ENCODE measurements around the gene TIE1. TPM values are rescaled to one million over a fixed set of nuclear protein-coding genes. Genes with fewer than 3 reads are reported as not detected.
A peak's percentile ranks its signal among the peaks of the same experiment; 100 is the strongest.

TIE1 gene
- total RNA-seq, 1 donor from 2014 or later, result 6.5 TPM

- Histone ChIP-seq H3K36me3 (ENCODE audit: control insufficient read depth, insufficient read depth, low read length) (no peaks in the 10 kb centered on the region), H3K4me3 (ENCODE audit: low read depth, low read length) (peak overlapping the region; percentile 60), H3K27me3 (ENCODE audit: control insufficient read depth, insufficient read depth, low read length) (no peaks in the 10 kb centered on the region)
- DNase-seq (ENCODE audit: low read depth), result no peak
- TF ChIP-seq, protein P1, sequence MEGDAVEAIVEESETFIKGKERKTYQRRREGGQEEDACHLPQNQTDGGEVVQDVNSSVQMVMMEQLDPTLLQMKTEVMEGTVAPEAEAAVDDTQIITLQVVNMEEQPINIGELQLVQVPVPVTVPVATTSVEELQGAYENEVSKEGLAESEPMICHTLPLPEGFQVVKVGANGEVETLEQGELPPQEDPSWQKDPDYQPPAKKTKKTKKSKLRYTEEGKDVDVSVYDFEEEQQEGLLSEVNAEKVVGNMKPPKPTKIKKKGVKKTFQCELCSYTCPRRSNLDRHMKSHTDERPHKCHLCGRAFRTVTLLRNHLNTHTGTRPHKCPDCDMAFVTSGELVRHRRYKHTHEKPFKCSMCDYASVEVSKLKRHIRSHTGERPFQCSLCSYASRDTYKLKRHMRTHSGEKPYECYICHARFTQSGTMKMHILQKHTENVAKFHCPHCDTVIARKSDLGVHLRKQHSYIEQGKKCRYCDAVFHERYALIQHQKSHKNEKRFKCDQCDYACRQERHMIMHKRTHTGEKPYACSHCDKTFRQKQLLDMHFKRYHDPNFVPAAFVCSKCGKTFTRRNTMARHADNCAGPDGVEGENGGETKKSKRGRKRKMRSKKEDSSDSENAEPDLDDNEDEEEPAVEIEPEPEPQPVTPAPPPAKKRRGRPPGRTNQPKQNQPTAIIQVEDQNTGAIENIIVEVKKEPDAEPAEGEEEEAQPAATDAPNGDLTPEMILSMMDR (IDR thresholded peaks at IDR 0.05; ENCODE audit: insufficient read depth, low read length, poor library complexity, severe bottlenecking), result no peak
Measured at GRCh38 chr1:43359696-43360095, 58.9 kb downstream of the TIE1 start.

- Histone ChIP-seq H3K4me3 (ENCODE audit: low read depth, low read length) (peak overlapping the region; percentile 60), H3K36me3 (ENCODE audit: control insufficient read depth, insufficient read depth, low read length) (no peaks in the 10 kb centered on the region), H3K27me3 (ENCODE audit: control insufficient read depth, insufficient read depth, low read length) (no peaks in the 10 kb centered on the region)
- no peak for DNase-seq (ENCODE audit: low read depth)
- TF ChIP-seq, protein P1 (IDR thresholded peaks at IDR 0.05; ENCODE audit: insufficient read depth, low read length, poor library complexity, severe bottlenecking), result no peak
Measured at GRCh38 chr1:43360616-43361015, 59.8 kb downstream of the TIE1 start.

DNA sequence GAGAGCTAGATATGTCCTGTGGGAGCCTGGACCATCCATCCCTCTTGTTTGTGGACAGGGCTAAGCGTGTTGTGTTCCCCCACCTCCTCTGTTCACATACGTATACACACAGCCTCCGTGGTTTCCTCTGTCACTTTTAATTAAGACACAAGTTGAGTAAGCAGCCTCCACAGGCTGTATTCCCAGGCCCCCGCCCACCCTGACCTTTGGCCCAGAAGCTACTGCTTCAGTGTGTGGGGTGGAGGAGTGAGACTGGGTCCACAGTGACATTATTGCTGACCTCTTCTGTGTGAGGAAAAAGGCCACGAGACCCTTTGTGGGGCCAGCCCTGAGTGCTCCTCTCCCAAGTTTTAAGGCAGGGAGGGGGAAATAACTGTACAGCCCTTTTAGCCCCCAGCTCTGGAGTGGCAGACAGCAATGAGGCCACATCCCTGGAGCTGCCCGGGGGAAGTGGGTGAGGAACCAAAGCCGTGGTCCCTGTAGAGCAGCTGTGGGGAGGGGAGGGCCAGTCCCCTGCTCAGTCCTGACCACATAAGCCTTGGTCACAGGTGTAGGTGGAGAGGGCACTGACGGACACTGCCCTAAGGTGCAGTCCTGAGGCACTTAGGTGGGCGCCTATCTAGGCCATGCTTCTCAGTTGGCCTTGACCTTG is 62.6 kb downstream of the TIE1 start:
- H3K4me3 ChIP-seq (ENCODE audit: low read depth, low read length), result no peak overlapping the region
- no peaks in the 10 kb centered on the region for H3K36me3 ChIP-seq (ENCODE audit: control insufficient read depth, insufficient read depth, low read length)
- TF ChIP-seq, protein P1 (IDR thresholded peaks at IDR 0.05; ENCODE audit: insufficient read depth, low read length, poor library complexity, severe bottlenecking), result no peak
- H3K27me3 ChIP-seq (ENCODE audit: control insufficient read depth, insufficient read depth, low read length), result no peaks in the 10 kb centered on the region
- no peak for DNase-seq (ENCODE audit: low read depth)

DNA sequence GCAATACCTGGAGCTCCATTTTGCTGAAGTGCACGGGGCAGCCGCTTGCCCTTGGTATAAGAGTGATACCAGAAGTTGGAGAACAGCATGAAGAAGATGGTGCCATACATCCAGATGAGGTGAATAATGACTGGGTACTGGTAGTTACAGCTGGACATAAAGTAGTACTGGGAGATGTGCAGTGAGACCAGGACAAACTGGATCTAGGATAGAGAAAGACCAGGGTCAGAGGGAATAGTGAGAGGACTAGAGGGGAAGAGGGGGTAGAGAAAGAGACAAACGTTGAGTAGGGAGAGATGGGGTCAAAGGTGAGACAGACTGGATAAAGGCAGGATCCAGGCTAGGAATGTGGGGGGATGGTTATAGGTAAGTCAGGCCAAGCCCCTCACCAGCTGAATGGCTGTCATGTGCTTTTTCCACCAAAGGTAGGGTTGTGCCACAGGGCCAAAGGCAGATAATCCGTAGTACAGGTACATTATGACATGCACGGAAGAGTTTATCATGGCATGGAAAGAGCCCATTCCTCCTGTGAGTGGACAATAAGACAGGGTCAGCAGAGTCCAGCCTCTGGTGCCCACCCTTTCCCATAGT is 63.2 kb downstream of the TIE1 start:
- DNase-seq (ENCODE audit: low read depth), result no peak
- TF ChIP-seq, protein P1 (IDR thresholded peaks at IDR 0.05; ENCODE audit: insufficient read depth, low read length, poor library complexity, severe bottlenecking), result no peak
- no peak overlapping the region for H3K4me3 ChIP-seq (ENCODE audit: low read depth, low read length)
- H3K36me3 ChIP-seq (ENCODE audit: control insufficient read depth, insufficient read depth, low read length), result no peaks in the 10 kb centered on the region
- H3K27me3 ChIP-seq (ENCODE audit: control insufficient read depth, insufficient read depth, low read length), result no peaks in the 10 kb centered on the region

- no peak overlapping the region for H3K4me3 ChIP-seq (ENCODE audit: low read depth, low read length)
- H3K27me3 ChIP-seq (ENCODE audit: control insufficient read depth, insufficient read depth, low read length), result no peaks in the 10 kb centered on the region
- no peaks in the 10 kb centered on the region for H3K36me3 ChIP-seq (ENCODE audit: control insufficient read depth, insufficient read depth, low read length)
- no peak for DNase-seq (ENCODE audit: low read depth)
- TF ChIP-seq, protein P1 (IDR thresholded peaks at IDR 0.05; ENCODE audit: insufficient read depth, low read length, poor library complexity, severe bottlenecking), result no peak
Measured at GRCh38 chr1:43365678-43366077, 64.9 kb downstream of the TIE1 start.

GRCh38 chr1:43366179-43366578 is 65.4 kb downstream of the TIE1 start:
- Histone ChIP-seq H3K27me3 (ENCODE audit: control insufficient read depth, insufficient read depth, low read length) (no peaks in the 10 kb centered on the region), H3K4me3 (ENCODE audit: low read depth, low read length) (peak overlapping the region; percentile 84), H3K36me3 (ENCODE audit: control insufficient read depth, insufficient read depth, low read length) (no peaks in the 10 kb centered on the region)
- DNase-seq (ENCODE audit: low read depth), result no peak
- TF ChIP-seq, protein P1 (IDR thresholded peaks at IDR 0.05; ENCODE audit: insufficient read depth, low read length, poor library complexity, severe bottlenecking), result no peak

Data from kidney epithelial cell (primary cell).